GM20431 (cell line): ENCODE measurements around the gene NHSL2.
"Not testable (repeated sequence)": the region's sequence is repeated elsewhere in the genome, so short reads cannot be mapped to it uniquely, and the experiment has no call there.

Source experiments
- in situ Hi-C: fragments of 300-500 bp; cut with MseI, MboI; formaldehyde crosslinking; loops from one replicate; pipeline ENCODE4 v1.15.0; 2020; ENCODE audit warnings: low sequenced_read_pairs; ENCODE audit not compliant: unreplicated experiment

NHSL2 gene

GRCh38 chrX:71910643-71910985 is at the start of gene NHSL2:
Gene NHSL2, plus strand, starts transcription at chrX:71910845.
- in situ Hi-C loops, result no loop called here

- in situ Hi-C loops, result no loop called here
Observed at GRCh38 chrX:71867680-71868079, 43.0 kb upstream of the NHSL2 start.

GRCh38 chrX:71869566-71869965 is 41.1 kb upstream of the NHSL2 start:
- in situ Hi-C loops, result not testable (repeated sequence)

DNA sequence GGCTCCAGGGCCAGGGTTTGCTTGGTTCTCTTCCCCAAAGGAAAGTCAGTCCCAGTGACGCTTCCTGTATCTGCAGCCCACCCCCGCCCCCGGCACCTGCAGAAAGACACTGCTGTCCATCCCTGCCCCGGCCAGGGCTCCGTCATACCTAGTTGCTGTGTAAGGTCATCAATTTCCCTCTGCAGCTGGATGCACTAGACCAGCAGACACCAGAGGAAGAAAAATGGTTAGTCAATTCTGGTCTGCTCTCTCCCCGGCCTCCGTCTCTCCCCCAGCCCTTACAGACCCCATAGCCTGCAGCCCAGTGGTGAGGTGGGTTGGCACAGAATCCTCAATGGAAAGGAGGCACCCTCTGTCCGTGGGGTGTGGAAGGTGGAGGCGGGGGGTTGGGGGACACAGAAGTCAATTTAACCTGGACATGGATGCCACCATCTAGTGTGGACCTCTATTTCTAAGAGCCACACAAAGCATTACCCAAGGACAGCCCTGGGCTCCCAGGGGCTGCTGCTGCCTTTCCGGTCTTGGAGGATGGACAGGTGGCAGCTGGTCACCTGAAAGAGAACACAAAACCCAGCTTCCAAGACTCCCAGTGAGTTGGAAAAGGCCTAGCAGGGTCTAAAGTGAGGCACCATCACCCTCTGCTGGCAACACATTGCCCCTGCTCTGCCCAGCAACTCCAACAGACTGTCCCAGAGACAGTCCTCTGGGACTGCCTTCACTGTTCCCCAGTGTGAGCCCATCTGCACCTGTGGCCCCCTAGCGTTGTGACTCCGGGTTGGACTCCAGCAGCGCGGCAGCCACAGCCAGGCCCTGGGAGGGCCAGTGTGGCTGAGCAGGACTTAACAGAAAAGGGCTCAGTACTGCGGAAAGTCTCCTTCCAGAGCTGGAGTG is 40.2 kb upstream of the NHSL2 start:
- in situ Hi-C loops, result no loop called here

DNA sequence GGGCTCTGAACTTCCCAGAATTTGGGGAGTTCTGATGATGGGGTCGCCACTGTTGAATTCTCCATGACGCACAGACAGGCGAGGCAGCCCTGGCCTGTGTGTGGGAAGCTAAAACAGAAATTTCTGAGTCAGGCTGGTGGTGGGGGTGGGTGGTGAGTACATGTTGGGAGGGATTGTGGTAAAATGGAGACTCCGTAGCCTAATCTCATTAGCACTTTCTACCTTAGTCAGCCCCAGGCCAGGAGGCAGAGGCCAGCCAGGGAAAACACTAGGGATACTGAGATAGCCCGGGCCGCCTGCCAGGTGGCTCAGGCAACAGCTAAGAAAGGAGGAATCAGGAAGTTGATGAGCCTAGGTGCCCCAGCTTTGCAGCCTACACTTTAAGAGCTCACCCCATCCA is 39.3 kb upstream of the NHSL2 start:
- in situ Hi-C loops, result no loop called here

DNA sequence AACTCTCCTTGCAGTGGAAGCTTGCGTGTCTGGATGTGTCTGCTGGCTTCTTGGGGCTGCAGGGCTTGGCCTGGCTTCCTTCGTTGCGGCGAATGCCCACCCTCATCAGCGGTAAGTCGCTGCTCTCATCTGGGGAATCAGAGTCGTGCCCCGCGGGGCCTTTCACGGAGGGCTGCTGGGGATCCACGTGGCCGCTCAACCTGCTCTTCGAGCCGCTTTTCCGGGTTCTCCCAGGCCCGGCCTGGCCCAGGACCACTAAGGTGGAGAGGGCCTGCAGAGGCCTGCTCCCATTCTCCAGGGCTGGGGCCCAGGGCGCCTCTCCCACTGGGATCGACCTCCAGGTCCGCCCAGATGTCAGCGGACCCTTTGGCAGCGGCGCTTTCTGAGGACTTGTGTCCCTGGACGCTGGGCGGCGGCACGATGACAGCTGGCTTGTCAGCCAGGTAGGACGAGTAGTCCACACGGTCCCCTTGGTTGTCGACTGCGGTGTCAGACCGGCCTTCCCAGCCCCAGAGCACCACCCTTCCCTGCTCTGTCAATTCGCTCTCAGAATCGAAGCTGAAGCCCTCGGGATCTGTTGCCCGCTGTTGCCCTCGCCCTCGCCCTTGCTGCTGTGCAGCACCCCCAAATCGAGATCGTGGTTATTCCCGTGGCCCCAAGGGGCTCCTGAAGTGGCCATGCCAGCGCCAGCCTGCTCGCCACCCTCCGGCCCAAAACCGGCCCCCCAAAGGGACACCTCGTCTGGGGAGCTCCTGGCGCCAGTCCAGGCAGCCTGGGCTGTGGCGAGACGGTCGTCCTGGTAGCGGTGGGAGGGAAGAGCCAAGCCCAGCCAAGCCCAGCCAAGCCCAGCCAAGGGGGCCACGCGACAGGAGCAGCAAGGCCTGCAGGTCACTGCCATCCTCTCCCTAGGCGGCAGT is 37.8 kb upstream of the NHSL2 start:
- in situ Hi-C loops, result no loop called here

- in situ Hi-C loops, result no loop called here
Observed at GRCh38 chrX:71873459-71873833, 37.2 kb upstream of the NHSL2 start.

DNA sequence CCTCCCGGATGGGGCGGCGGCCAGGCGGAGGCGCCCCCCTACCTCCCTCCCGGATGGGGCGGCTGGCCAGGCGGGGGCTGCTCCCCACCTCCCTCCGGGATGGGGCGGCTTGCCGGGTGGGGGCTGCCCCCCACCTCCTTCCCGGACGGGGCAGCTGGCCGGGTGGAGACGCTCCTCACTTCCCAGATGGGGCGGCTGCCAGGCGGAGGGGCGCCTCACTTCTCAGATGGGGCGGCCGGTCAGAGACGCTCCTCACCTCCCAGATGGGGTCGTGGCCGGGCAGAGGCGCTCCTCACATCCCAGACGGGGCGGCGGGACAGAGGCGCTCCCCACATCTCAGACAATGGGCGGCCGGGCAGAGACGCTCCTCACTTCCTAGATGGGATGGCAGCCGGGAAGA is 33.8 kb upstream of the NHSL2 start:
- in situ Hi-C loops, result not testable (repeated sequence)

GRCh38 chrX:71885099-71885498 is 25.5 kb upstream of the NHSL2 start:
- in situ Hi-C loops, result no loop called here

GRCh38 chrX:71895607-71896006 is 15.0 kb upstream of the NHSL2 start:
- in situ Hi-C loops, result no loop called here

- in situ Hi-C loops, result no loop called here
Observed at GRCh38 chrX:71906144-71906543, 4.5 kb upstream of the NHSL2 start.

DNA sequence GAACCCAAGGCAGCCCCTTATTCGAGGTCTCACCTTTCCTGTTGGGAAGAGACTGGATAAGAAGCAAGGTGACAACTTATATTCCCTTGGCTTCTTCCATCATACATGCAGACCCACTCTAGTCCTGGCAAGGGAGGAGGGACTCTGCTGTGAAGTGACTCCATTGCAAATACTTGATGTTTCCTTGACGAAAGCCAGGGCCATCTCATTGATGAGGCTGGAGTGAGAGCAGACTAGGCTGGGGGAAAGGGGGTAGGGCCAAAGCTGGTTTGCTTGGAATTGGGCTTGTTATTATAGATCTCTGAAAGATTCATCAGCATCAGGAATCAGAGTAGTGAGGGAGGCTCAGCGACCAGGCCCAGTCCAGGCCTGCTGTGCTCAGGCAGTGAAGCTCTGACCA is 2.3 kb upstream of the NHSL2 start:
- in situ Hi-C loops, result no loop called here

DNA sequence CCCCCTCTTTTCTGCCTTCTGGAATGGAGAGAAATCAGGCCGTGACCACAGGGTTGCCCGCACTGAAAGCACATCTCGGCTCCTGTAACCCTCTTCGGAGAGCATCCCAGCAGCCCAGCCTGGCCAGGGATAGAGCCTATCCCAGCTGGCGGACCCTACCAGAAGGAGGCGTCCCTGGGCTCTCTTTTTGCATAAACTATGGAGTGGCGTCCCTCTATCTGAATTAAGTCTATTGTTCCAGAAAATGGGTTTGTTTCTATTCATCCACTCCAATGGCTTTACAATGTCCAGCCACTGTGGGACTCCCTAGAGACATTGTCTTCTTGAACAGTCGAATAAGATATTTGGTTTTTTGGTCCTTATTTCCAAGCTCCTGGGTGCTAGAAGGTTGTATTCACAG is 689 bp upstream of the NHSL2 start:
- in situ Hi-C loops, result no loop called here

- in situ Hi-C loops, result no loop called here
Observed at GRCh38 chrX:71910986-71911730, 513 bp downstream of the NHSL2 start.

DNA sequence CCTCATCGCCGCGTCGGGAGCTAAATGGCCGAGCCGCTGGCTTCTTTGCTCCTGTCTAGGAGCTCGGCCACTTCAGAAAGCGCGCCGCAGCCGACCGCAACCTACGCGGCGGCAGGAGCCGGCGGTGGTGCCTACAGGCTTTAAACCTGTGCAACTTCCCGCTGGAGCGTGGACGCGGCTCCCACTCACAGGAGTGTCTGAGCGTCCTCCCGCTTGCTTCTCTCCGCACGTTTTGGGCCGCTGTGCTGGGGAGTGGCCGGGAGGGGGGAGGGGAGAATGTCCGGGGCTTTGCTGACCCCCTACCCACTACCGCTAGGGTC is 1.0 kb downstream of the NHSL2 start:
- in situ Hi-C loops, result no loop called here

DNA sequence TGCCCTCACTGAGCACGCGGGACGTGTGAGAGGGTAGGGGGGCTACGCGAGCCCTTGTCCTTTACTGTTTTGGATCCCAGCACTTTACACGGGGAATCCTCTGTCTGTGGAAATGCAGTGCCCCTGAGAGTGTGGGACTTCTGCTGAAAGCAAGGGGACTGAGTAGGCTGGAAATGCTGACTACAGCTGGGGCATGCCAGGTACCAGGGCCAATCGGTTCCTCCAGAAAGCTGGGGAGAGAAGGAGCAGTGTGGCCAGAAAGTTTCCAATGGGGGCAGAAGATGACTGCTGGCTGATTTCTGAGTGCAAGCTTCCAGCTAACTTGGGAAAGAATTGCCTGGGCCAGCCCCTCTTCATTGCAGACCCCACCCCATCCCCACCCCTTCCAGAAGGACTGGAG is 1.5 kb downstream of the NHSL2 start:
- in situ Hi-C loops, result no loop called here

- in situ Hi-C loops, result no loop called here
Observed at GRCh38 chrX:71913156-71913950, 2.7 kb downstream of the NHSL2 start.

DNA sequence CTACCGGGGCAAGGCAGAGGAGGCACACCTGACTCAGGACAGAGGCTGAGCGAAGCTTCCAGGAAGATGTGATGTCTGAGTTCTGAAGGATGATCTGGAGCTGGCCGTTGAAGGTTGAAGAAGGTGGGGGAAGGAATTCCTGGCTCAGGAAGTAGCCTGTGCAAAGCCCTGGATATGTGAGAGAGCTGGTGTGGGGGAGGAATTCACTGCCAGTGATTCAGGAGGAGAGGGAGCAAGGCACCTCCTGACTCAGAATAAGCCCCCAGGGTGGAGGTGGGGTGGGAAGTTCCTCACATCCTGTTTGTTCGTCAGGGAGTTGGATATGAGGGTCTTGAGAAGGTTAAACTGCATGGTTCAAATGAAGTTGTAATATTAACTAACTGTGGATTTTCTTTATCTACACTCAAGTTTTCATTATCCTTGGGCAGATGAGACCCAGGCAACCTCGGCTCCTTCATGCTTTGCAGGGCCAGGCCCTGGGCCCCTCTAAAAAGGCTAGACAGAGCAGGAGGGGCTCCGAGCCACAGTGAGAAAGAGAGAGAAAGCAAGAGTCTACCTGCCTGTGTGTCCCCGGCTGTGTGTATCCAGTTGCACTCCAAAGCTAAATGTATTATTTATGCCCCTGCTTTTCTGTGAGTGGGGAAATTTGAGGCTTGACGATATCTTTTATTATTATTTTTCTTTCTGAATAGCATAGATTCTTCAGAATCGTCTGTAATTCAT is 7.1 kb downstream of the NHSL2 start:
- in situ Hi-C loops, result no loop called here

DNA sequence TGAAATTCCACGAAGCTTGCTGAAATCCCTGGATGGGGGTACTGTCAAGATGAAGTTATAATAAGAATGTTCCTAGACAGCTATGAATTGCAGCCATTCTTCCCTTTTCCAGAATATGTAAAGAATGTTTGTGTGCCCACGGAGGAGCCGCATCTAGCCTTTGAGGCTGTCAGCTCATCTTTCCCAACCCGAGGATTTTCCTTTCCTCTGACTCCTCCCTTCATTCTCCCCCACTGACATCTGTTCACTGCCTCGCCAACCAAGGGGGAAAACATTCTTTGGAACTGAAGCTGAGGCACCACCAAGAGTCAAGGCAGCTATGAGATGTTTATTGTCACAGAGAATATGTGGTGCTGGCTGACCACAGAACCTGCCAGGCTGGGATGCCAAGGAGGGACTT is 8.8 kb downstream of the NHSL2 start:
- in situ Hi-C loops, result no loop called here
